Stimulated activated naive CD8-positive, alpha-beta T cell treated with anti-CD3 and anti-CD28 coated beads, Interleukin-15, amount 100 ng/mL, for 72 hours (primary cell): ENCODE data around the gene PLPP4.

ENCODE experiments used
- ATAC-seq: fragments of 150-1000 bp; cut with Tn5 transposase; 2 replicates; pipeline ENCODE4 v1.10.0; 2021; ENCODE audit warnings: mild to moderate bottlenecking, moderate library complexity
- DNase-seq, 2 donors: peaks; one replicate each; pipeline ENCODE4 v3.0.0; 2021 to 2022
- H3K27ac Mint-ChIP-seq, 2 donors: one replicate each; pipeline ENCODE4 v1.8.0; 2022; ENCODE audit warnings: mild to moderate bottlenecking in 2 of 2, mixed read lengths in 2 of 2, moderate library complexity in 2 of 2
- H3K27me3 Mint-ChIP-seq: one replicate; pipeline ENCODE4 v1.8.0; 2022; ENCODE audit warnings: mixed read lengths
- H3K4me1 Mint-ChIP-seq: one replicate; pipeline ENCODE4 v1.8.0; 2022; ENCODE audit warnings: mild to moderate bottlenecking, mixed read lengths
- H3K4me3 Mint-ChIP-seq, 2 donors: one replicate each; pipeline ENCODE4 v1.8.0; 2022; ENCODE audit warnings: mild to moderate bottlenecking in 2 of 2, mixed read lengths in 2 of 2, moderate library complexity in 1 of 2
- H3K9me3 Mint-ChIP-seq, 2 donors: one replicate each; pipeline ENCODE4 v1.8.0; 2022; ENCODE audit warnings: mixed read lengths in 2 of 2

Gene PLPP4

GRCh38 chr10:120514035-120514620, 57.1 kb downstream of the PLPP4 start:
- H3K27me3 Mint-ChIP-seq: no peaks in the 10 kb centered on the region
- H3K9me3 Mint-ChIP-seq: peaks cover 0 to 6% of the 10 kb centered on the region in 2 donors
- no peak overlapping the region for H3K4me3 Mint-ChIP-seq
- no peaks in the 10 kb centered on the region for H3K4me1 Mint-ChIP-seq
- no peak for DNase-seq
- no peak overlapping the region for H3K27ac Mint-ChIP-seq
- no peak for ATAC-seq

GRCh38 chr10:120514959-120515358, 57.9 kb downstream of the PLPP4 start:
- ATAC-seq: no peak
- Mint-ChIP-seq H3K4me1 (no peaks in the 10 kb centered on the region), H3K4me3 (no peak overlapping the region), H3K27ac (no peak overlapping the region), H3K27me3 (no peaks in the 10 kb centered on the region), H3K9me3 (peaks cover 0 to 6% of the 10 kb centered on the region in 2 donors)
- no peak for DNase-seq

GRCh38 chr10:120515741-120516140, 58.7 kb downstream of the PLPP4 start:
- DNase-seq: no peak
- Mint-ChIP-seq H3K4me1 (no peaks in the 10 kb centered on the region), H3K9me3 (peaks cover 0 to 6% of the 10 kb centered on the region in 2 donors), H3K27me3 (no peaks in the 10 kb centered on the region), H3K4me3 (no peak overlapping the region), H3K27ac (no peak overlapping the region)
- no peak for ATAC-seq

DNA sequence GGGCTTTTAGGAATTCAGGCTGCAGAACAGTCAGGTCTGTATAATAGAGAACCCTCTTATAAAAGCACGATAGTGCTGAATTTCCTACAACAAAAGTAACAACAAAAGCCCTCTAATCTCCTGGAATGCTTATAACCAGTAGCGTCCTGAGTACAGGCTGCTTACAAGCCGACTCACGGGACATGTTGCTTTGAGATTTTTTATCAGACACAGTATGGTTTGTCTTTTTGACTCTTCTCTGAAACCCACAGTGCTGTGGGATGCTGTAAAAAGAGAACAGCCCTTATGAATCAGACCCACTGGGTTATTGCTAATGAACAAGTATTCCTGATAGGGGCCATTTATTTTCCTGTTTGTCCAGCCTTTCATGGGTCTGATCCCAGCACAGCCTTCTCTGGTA, 59.4 kb downstream of the PLPP4 start:
- Mint-ChIP-seq H3K4me1 (no peaks in the 10 kb centered on the region), H3K27me3 (no peaks in the 10 kb centered on the region), H3K4me3 (no peak overlapping the region), H3K27ac (no peak overlapping the region), H3K9me3 (peaks cover 0 to 6% of the 10 kb centered on the region in 2 donors)
- DNase-seq (no peak), ATAC-seq (no peak)

GRCh38 chr10:120517196-120517595, 60.2 kb downstream of the PLPP4 start:
- ATAC-seq: no peak
- H3K27ac Mint-ChIP-seq: no peak overlapping the region

DNA sequence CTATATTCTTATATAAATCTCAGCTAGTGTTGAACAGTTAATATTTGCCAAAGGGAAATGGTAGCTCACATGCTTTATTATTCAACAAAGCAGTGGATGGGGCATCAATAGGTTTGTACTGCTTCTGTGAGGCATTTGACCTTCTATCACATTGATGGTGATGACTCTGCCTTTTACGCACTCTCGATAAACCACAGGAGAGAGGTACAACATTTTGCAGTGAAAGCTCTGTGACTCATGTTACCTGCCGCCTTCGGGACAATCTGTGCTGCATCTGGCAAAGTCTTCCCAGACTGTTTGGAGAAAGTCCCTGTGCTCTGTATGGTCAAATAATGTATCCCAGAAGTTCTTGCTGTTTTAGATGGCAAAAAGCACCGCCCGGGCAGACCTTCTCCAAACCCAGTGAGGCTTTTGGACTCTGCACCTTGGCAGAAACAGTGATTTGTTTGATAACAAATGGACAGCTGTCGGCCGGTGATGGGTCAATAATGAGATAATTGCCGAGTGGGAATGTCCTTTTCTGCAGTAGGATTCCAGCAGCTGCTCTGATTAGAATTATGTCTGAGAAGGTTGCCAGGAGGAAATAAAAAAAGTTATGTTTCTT, 61.0 kb downstream of the PLPP4 start:
- Mint-ChIP-seq H3K4me3 (no peak overlapping the region), H3K9me3 (peaks cover 0 to 6% of the 10 kb centered on the region in 2 donors), H3K27ac (no peak overlapping the region), H3K27me3 (no peaks in the 10 kb centered on the region), H3K4me1 (no peaks in the 10 kb centered on the region)
- DNase-seq (no peak), ATAC-seq (no peak)

More at GRCh38 chr10:120517196-120517595, 60.2 kb downstream of the PLPP4 start:
- Mint-ChIP-seq H3K4me1 (no peaks in the 10 kb centered on the region), H3K27me3 (no peaks in the 10 kb centered on the region), H3K4me3 (no peak overlapping the region), H3K9me3 (peaks cover 0 to 6% of the 10 kb centered on the region in 2 donors)
- no peak for DNase-seq

DNA sequence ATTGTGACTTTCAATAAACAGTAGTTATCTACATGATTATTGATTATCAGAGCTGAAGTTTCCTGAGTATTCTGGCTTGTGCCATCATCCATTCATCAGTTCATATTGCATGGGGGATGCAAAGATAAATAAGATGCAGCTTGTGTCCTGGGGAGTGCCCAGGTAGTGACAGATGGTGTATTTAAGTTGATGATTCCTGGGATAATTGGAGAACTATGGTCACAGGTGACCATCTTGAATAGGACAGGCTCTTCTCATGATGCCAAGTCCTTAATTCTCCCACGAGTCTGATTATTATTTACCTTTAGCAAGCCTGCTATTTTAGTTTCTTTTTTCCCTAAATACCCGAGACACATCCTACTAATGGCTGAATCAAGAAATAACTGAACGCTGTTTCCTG, 64.9 kb downstream of the PLPP4 start:
- Mint-ChIP-seq H3K27me3 (no peaks in the 10 kb centered on the region), H3K4me1 (no peaks in the 10 kb centered on the region), H3K4me3 (no peak overlapping the region), H3K9me3 (no peaks in the 10 kb centered on the region), H3K27ac (no peak overlapping the region)
- DNase-seq (no peak), ATAC-seq (no peak)

- H3K4me1 Mint-ChIP-seq: no peaks in the 10 kb centered on the region
- H3K27ac Mint-ChIP-seq: no peak overlapping the region
- no peaks in the 10 kb centered on the region for H3K9me3 Mint-ChIP-seq
- no peaks in the 10 kb centered on the region for H3K27me3 Mint-ChIP-seq
- ATAC-seq (no peak), DNase-seq (no peak)
- H3K4me3 Mint-ChIP-seq: no peak overlapping the region
These were observed 70.7 kb downstream of the PLPP4 start for GRCh38 chr10:120527691-120528090.

DNA sequence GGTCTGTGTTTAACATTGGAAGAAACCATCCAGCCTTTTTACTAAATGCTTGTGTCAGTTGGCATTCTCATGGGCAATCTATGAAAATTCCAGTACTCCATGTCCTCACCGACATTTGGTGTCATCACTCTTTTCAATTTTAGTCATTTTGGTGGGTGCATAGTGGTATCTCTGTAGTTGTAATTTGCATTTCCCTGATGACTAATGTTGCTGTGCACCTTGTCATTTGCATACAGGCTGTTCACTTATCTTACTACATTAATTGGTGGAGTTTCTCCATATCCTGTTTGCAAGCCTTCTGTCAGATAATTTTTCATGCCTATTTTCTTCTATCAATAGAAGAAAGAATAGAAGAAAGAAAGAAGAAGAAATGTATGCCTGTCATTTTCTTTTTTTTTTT, 73.7 kb downstream of the PLPP4 start:
- Mint-ChIP-seq H3K9me3 (peaks cover 8 to 15% of the 10 kb centered on the region in 2 donors), H3K27ac (no peak overlapping the region), H3K4me1 (no peaks in the 10 kb centered on the region), H3K27me3 (peaks cover 6% of the 10 kb centered on the region), H3K4me3 (no peak overlapping the region)
- DNase-seq (no peak), ATAC-seq (no peak)

DNA sequence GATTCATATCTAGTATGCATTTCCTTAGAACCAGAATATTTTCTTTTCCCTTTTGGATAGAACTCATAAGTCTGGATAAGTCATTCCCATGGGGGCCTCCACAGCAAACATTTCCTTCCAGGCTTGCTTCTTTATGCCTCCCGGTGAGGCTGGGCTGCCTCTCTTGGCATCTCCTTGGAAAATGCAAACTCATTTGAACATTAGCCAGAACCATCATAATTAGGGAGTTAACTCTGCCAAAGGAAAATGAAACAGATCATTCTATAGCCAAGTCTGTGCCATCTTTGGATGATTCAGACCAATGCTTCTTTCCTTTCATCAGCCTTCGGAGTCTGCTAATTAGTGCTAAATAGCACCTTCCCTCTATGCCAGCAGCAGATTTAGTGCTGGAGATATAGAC, 81.1 kb downstream of the PLPP4 start:
- peaks cover 8 to 15% of the 10 kb centered on the region in 2 donors for H3K9me3 Mint-ChIP-seq
- no peaks in the 10 kb centered on the region for H3K4me1 Mint-ChIP-seq
- ATAC-seq: no peak
- H3K4me3 Mint-ChIP-seq: no peak overlapping the region
- peaks cover 7% of the 10 kb centered on the region for H3K27me3 Mint-ChIP-seq
- DNase-seq: no peak
- no peak overlapping the region for H3K27ac Mint-ChIP-seq

DNA sequence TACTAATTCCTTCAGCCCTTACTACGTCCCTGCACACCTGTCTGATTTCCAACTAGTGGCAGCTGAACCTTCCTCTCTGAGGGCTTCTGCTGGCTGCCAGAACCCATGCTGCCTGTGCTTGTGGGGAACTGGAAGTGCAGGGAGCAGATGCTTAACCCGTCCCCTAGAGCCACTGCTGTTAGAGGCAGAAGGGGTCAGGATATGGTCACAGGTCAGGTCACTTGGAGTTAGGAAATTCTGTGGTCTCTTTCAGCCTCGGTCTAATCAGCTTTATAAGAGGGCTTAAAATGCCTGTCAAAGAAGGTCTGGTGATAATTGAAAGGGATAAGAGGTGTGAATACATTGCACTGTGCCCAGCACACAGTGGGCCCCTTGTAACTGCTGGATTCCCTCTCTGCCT, 82.0 kb downstream of the PLPP4 start:
- Mint-ChIP-seq H3K4me1 (no peaks in the 10 kb centered on the region), H3K27me3 (peaks cover 7% of the 10 kb centered on the region), H3K9me3 (peaks cover 8 to 15% of the 10 kb centered on the region in 2 donors), H3K4me3 (no peak overlapping the region), H3K27ac (no peak overlapping the region)
- ATAC-seq: no peak
- no peak for DNase-seq

DNA sequence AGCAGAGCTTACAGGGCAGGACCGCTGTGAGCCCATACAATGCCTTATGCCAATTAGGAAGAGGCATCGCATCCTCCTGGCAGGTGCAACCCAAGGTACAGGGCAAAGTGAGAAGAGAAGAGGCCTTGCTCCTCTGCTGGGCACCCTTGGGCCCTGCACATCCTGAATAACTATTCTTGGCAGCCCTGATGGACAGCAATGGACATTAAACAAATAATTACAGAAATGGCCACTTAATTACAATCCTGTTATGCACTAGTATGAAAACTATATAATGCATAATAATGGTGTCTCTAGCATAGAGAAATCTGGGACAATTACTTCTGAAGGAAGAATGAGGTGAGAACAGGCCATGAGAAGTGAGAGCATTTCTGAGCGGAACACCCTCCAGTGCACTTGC, 83.5 kb downstream of the PLPP4 start:
- ATAC-seq (no peak), DNase-seq (no peak)
- Mint-ChIP-seq H3K27me3 (peaks cover 3% of the 10 kb centered on the region), H3K27ac (no peak overlapping the region), H3K9me3 (peaks cover 0 to 2% of the 10 kb centered on the region in 2 donors), H3K4me1 (no peaks in the 10 kb centered on the region), H3K4me3 (no peak overlapping the region)

DNA sequence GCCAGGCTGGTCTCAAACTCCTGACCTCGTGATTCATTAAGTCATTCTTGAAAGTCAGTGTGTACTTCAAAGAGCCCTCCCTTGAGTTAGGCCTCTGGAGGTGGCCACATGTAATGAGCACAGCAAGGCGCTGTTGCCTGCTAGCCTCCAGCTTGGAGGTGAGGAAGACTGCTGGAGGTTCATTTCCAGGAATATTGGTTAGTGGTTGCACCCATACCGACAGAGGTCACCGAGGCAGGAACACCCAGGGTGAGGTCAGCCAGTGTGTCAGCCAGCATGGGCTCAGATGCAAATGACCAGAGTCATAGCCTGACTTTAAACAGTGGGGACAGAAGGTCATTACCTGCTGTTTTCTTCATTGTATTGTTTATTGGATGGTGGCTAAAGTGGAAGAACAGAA, 85.0 kb downstream of the PLPP4 start:
- ATAC-seq: no peak
- H3K27ac Mint-ChIP-seq: no peak overlapping the region
- no peak overlapping the region for H3K4me3 Mint-ChIP-seq

DNA sequence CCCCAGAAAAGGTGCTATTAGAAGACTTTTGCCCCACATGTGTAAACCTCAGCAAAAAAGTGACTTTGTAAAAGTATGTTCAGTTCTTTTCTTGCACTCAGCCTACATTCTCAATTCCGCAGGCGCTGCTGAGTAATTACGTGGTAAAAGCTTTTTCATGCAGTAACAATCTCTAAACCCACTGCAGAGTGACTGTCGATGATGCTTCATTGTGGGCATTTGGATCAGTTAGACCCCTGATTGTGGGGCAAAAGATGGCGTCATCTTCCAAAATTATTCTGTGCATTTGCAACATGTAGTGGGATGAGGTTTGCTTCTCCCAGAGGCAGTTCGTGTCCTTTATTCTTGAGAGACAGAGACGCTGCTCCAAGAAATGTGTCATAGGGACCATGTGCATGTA, 85.6 kb downstream of the PLPP4 start:
- H3K9me3 Mint-ChIP-seq: peaks cover 4 to 8% of the 10 kb centered on the region in 2 donors
- no peak overlapping the region for H3K4me3 Mint-ChIP-seq
- H3K4me1 Mint-ChIP-seq: no peaks in the 10 kb centered on the region
- no peak for ATAC-seq
- no peaks in the 10 kb centered on the region for H3K27me3 Mint-ChIP-seq
- no peak for DNase-seq
- no peak overlapping the region for H3K27ac Mint-ChIP-seq

More for the DNA sequence above, 85.0 kb downstream of the PLPP4 start:
- Mint-ChIP-seq H3K27me3 (no peaks in the 10 kb centered on the region), H3K4me1 (no peaks in the 10 kb centered on the region), H3K9me3 (peaks cover 4 to 8% of the 10 kb centered on the region in 2 donors)
- no peak for DNase-seq

DNA sequence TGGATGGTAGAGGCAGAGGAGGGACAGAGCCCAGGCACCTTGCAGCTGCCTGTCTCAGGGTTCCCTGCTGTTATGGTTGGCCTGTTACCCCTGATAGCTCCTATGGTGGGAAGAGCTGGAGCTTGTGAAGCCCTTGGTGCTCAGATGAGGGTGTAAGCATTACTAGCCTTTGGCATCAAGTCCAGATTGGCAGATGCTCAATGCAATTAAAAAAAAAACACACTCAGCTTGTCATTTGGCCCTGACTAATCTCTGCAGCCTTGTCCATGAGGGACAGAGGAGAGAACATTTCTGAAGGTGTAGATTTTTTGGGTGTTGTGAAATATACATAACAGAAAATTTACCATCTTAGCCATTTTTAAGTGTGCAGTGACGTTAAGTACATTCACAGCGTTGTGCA, 86.3 kb downstream of the PLPP4 start:
- Mint-ChIP-seq H3K27ac (no peak overlapping the region), H3K9me3 (peaks cover 4 to 8% of the 10 kb centered on the region in 2 donors), H3K4me1 (no peaks in the 10 kb centered on the region), H3K27me3 (no peaks in the 10 kb centered on the region), H3K4me3 (no peak overlapping the region)
- no peak for ATAC-seq
- no peak for DNase-seq

- H3K27ac Mint-ChIP-seq: no peak overlapping the region
- ATAC-seq: no peak
- H3K4me3 Mint-ChIP-seq: no peak overlapping the region
- H3K27me3 Mint-ChIP-seq: no peaks in the 10 kb centered on the region
- peaks cover 4 to 8% of the 10 kb centered on the region in 2 donors for H3K9me3 Mint-ChIP-seq
- DNase-seq: no peak
- no peaks in the 10 kb centered on the region for H3K4me1 Mint-ChIP-seq
These were observed 91.2 kb downstream of the PLPP4 start for GRCh38 chr10:120548210-120548609.

DNA sequence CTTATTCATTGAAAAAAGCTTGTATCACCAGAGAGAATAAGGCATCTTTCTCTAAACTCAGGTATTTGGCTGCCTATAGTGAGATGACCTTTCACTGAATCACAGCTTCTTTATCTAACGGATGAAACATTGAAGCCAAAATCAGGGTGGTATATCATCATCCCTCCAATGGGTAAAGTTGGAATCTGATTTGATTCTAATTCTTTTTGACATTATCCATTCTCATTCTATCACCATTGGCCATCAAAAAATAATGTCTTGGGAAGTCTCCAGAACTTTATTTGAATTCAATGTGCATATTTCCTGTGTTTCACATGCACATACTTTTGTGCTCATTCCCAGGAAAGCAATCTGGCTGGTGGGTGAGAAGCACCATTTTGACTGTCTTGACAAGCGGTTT, 95.2 kb downstream of the PLPP4 start:
- DNase-seq: no peak
- H3K4me3 Mint-ChIP-seq: no peak overlapping the region
- H3K4me1 Mint-ChIP-seq: no peaks in the 10 kb centered on the region
- H3K27ac Mint-ChIP-seq: no peak overlapping the region
- no peaks in the 10 kb centered on the region for H3K27me3 Mint-ChIP-seq
- peaks cover 7 to 10% of the 10 kb centered on the region in 2 donors for H3K9me3 Mint-ChIP-seq
- ATAC-seq: no peak
